ENCODE data around the gene PLCB1. TPM values are rescaled to one million over a fixed set of nuclear protein-coding genes. Genes with fewer than 3 reads are reported as not detected.

Gene PLCB1
- polyA plus RNA-seq, 1 experiment = 13.5 TPM

DNA sequence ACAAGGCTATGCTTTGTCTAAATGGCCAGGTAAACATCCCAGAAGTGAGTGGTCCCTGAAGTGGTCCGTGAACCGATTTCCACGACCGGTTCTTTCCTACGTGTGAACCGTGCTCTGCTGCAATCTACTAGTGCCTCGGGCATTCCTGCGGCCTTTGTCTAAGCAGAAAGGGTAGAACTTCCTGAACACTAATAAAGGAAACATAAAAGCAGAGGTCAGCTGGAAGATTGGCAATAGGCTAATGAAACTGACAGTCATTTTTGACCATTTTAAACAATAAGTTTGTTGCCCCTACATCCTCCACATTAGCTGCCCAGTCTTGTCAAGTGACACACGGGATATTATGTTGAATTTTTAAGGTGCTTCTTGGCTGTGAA lies 410.0 kb downstream of the PLCB1 start:
- CTCF ChIA-PET = interaction anchor here (0.6 to 2.2 kb wide), 2 partner anchors 10 to 178 kb away, joined by 4 to 7 read pairs; no protein-coding TSS in a partner anchor

DNA sequence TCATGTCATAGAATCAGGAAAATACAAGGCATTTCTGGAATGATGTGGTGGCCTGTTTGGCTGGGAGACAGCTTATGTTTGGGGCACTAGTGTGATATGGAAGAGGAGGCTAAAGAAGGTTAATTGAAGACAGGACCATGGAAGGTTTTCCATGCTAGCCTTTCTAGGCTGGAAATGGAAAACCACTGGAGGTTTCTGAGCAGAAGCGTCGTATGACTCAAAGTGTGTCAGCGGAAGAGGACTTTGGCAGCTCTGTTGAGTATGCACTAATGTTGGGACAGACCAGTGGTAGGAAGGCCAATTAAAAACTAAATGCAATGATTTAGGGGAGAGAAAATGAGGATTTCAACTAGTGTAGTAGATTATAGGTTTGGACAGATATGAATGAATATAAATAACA lies 413.1 kb downstream of the PLCB1 start:
- peak; percentile 37 for DNase-seq (ENCODE audit: low read depth)
- ChIA-PET CTCF (no interaction called here), POLR2A (no interaction called here)
- H3K27me3 ChIP-seq (ENCODE audit: control insufficient read depth, insufficient read depth, low read length) = no peaks in the 10 kb centered on the region
- H3K4me3 ChIP-seq (ENCODE audit: low read depth, low read length) = no peak overlapping the region
- TF ChIP-seq, protein P1, sequence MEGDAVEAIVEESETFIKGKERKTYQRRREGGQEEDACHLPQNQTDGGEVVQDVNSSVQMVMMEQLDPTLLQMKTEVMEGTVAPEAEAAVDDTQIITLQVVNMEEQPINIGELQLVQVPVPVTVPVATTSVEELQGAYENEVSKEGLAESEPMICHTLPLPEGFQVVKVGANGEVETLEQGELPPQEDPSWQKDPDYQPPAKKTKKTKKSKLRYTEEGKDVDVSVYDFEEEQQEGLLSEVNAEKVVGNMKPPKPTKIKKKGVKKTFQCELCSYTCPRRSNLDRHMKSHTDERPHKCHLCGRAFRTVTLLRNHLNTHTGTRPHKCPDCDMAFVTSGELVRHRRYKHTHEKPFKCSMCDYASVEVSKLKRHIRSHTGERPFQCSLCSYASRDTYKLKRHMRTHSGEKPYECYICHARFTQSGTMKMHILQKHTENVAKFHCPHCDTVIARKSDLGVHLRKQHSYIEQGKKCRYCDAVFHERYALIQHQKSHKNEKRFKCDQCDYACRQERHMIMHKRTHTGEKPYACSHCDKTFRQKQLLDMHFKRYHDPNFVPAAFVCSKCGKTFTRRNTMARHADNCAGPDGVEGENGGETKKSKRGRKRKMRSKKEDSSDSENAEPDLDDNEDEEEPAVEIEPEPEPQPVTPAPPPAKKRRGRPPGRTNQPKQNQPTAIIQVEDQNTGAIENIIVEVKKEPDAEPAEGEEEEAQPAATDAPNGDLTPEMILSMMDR (IDR thresholded peaks at IDR 0.05; ENCODE audit: insufficient read depth, low read depth, low read length) = no peak
- H3K36me3 ChIP-seq (ENCODE audit: control insufficient read depth, insufficient read depth, low read length) = no peaks in the 10 kb centered on the region

More for the DNA sequence above, 410.0 kb downstream of the PLCB1 start:
- Histone ChIP-seq H3K36me3 (ENCODE audit: control insufficient read depth, insufficient read depth, low read length) (no peaks in the 10 kb centered on the region), H3K4me3 (ENCODE audit: low read depth, low read length) (no peak overlapping the region), H3K27me3 (ENCODE audit: control insufficient read depth, insufficient read depth, low read length) (no peaks in the 10 kb centered on the region)
- no peak for DNase-seq (ENCODE audit: low read depth)
- TF ChIP-seq, protein P1 (IDR thresholded peaks at IDR 0.05; ENCODE audit: insufficient read depth, low read depth, low read length) = no peak
- POLR2A ChIA-PET = no interaction called here

- H3K4me3 ChIP-seq (ENCODE audit: low read depth, low read length) = no peak overlapping the region
- H3K27me3 ChIP-seq (ENCODE audit: control insufficient read depth, insufficient read depth, low read length) = no peaks in the 10 kb centered on the region
- CTCF ChIA-PET = no interaction called here
- DNase-seq (ENCODE audit: low read depth) = no peak
- TF ChIP-seq, protein P1 (IDR thresholded peaks at IDR 0.05; ENCODE audit: insufficient read depth, low read depth, low read length) = no peak
- no peaks in the 10 kb centered on the region for H3K36me3 ChIP-seq (ENCODE audit: control insufficient read depth, insufficient read depth, low read length)
- POLR2A ChIA-PET = no interaction called here
Measured at GRCh38 chr20:8547035-8547650, 415.1 kb downstream of the PLCB1 start.

DNA sequence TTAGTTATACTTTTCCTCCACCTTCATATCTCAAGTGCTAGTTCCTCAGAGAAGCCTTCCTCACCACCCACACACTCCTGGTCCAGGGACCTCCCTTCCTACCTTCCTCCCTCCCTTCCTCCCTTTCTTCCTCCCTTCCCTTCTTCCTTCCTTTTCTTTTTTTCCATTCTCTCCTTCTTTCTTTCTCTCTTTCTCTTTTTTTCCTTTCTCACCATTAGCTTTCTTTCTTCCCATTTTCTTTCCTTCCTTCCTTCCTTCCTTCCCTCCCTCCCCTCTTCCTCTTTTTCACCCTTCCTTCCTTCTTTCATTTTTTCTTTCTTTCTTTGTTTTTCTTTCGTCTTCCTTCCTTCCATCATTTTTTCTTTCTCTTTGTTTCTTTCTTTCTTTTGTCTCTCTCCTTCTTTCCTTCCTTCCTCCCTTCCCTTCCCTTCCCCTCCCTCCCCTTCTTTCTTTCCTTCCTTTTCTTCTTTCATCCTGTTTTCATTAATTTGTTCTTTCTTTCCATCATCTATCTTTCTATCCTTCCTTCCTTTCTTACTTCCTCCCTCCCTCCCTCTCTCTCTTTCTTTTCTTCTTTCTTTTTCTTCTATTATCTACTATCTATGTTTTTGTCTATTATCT lies 416.0 kb downstream of the PLCB1 start:
- H3K36me3 ChIP-seq (ENCODE audit: control insufficient read depth, insufficient read depth, low read length) = no peaks in the 10 kb centered on the region
- DNase-seq (ENCODE audit: low read depth) = no peak
- no peaks in the 10 kb centered on the region for H3K27me3 ChIP-seq (ENCODE audit: control insufficient read depth, insufficient read depth, low read length)
- POLR2A ChIA-PET = no interaction called here
- CTCF ChIA-PET = interaction anchor here (0.6 to 0.8 kb wide), 3 partner anchors 14 to 793 kb away, joined by 3 to 4 read pairs (median 3); no protein-coding TSS in a partner anchor
- no peak overlapping the region for H3K4me3 ChIP-seq (ENCODE audit: low read depth, low read length)
- TF ChIP-seq, protein P1 (IDR thresholded peaks at IDR 0.05; ENCODE audit: insufficient read depth, low read depth, low read length) = no peak

GRCh38 chr20:8549192-8549591 lies 417.1 kb downstream of the PLCB1 start:
- H3K27me3 ChIP-seq (ENCODE audit: control insufficient read depth, insufficient read depth, low read length) = no peaks in the 10 kb centered on the region
- TF ChIP-seq, protein P1 (IDR thresholded peaks at IDR 0.05; ENCODE audit: insufficient read depth, low read depth, low read length) = no peak
- H3K4me3 ChIP-seq (ENCODE audit: low read depth, low read length) = no peak overlapping the region
- POLR2A ChIA-PET = interaction anchor here (0.6 kb wide), 1 partner anchor 57 kb away, joined by 5 read pairs; no protein-coding TSS in a partner anchor
- H3K36me3 ChIP-seq (ENCODE audit: control insufficient read depth, insufficient read depth, low read length) = no peaks in the 10 kb centered on the region
- CTCF ChIA-PET = interaction anchor here (0.8 kb wide), 1 partner anchor 15 kb away, joined by 3 read pairs; no protein-coding TSS in a partner anchor
- no peak for DNase-seq (ENCODE audit: low read depth)

Data from BJ (cell line).